Bone marrow (tissue), 2 donors: ENCODE data around the gene CFAP45.

Experiments
- DNase-seq, 2 donors: peaks; one replicate each; lab custom pipeline; 2025; lab: John Stamatoyannopoulos, UW

The CFAP45 gene

DNA sequence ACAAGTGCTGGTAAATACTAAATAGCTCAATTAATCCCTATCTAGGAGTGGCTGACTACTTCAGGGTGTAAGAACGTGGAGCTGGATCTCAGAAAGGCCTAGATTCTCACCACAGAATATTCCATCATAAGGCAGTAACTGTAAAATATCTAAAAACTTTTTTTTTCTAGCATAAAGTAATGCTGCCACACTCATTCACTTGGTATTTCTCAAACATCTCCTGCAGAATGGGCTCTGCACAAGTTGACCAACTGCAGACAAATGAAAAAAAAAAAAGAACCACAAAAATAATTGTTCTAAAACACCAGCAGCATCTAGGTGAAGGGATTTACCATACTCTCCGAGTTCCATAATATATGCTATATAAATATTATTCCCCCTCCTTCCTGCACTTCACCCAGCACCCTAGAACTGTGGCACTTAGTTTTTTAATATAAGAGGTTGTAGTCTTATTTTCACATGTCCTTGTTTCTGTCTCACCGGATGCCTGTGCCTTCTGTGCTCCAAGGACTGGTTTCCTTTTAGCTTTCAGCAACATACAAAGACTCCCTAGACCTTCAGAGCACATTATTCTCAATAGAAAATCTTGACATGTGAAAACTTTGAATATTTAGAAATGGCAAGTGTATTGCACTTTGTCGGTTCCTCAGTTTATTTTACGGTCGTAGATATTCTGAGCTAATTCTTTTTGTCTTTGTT is 46.4 kb downstream of the CFAP45 start:
- no peak for DNase-seq

DNA sequence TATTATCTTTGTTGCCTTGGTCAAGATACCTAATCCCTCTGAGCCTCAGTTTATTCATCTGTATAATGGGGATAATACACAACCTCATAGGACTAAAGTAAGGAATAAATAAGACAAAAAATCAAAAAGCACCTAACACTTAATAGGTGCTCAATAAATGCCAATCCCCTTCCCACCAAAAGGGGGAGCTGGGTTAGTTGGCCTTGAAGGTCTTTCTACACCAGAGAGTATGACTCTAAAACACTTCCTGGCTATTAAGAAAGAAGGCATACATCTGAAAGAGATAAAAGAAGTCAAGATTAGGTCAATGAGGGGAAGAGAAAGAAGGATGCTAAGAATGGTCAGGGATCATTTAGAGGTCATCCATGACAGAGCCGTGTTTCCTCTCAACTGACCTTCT is 48.6 kb downstream of the CFAP45 start:
- no peak for DNase-seq

DNA sequence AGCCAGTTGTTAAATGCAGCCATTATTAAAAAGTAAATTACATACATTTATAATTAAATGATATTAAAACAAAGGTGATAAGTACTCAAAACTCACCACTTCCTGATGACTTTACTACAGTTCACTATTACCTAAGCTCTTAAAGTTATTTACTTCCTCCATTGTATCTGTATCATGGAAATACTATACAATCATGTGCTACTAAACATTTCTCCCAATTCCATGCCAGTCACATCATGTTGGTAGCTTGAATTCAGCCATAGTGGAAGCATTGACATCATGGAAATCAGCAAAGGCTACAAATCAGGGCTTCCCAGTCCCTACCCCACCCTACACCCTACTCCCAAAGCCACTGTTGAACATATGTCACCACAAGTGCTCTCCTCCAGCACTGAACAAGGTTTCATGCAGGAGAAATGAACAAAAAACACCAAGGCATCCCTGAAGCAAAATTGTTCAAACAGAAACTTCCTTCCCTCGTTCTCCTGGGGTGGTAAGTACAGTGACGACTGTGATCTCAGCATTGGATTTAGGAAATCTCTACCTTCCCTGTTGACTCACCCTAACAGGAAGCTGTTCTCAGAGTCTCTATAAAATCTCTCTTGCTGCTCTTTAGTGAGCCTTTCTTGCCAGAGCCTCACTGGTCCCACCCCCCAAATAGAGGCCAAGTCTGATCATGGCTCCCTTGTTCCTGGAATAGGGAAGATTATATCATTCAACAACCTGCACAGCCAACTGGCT is 50.2 kb downstream of the CFAP45 start:
- no peak for DNase-seq

DNA sequence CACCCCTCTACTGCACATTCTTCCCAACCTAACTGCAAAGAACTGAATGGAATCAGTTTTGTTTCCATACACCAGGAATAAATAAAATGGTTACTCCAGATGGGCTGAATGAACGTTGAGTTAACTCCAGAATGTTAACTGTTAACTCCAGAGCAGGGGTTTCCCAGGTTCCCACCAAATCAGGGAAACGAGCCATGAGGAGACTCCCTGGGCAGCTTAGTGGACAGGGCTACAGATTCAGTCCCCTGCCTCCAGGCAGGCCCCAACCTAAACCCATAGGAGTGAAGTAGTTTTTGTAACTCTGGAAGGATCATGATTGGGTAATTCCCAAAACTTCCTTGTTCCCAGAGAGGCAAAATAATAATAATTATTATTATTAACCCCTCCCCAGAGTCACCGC is 51.6 kb downstream of the CFAP45 start:
- no peak for DNase-seq

DNA sequence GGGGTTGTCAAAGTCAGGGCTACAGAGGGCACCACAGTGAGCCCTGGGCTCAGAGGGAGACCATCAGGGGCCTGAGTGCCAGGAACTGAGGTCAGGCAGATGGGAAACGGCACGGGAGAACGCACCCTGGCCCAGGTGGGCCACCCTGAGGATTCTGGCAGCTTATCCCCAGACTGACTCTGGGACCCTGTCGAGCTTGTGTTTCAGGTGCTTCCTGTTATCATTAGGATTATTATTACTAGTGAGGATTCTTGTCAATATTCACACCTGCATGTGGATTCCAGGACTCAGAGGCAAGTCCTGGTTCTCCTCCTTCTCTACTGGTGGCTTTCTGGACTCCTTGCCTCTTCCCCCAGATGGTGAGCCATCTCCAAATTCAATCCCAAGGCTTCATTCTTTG is 52.7 kb downstream of the CFAP45 start:
- no peak for DNase-seq

DNA sequence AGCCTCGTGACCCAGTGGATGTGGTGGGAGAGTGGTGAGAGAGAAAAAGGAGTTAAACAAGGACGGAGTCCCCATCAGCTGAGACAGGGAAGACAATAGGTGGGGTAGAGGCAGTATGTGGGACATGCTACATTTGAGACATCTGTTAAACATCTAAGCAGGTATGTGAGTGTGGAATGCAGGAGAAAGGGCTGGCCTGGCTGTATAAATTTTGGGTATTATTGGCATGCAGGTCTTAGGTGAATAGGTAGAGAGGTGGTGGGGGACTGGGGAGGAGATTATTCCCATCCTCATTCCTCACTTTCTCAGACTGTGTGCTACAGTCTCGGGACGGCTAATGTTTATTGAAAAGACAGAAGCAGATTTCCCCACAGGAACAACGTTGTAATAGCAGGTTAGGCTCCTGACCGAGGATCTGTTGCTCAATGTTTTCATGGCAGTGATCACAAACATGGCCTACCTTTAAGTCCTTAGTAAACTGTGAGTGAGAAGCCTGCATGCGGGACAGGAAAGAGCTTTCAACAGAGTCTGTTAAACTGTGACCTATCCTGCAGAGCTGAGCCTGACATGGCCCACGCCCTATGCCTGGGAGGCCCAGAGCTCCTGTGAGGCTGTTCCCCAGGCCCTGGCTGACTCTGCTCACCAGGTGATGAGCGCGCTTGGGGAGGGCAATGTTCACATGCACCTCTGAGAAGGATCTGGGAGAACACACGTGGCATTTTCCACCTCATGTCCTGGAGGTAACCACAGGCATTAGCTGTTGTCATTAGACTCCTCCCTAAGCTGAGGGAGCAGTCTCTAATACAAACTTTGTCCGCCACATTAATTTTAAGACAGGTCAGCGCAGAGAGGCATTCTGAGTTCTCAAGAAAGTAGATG is 54.0 kb downstream of the CFAP45 start:
- DNase-seq: no peak

DNA sequence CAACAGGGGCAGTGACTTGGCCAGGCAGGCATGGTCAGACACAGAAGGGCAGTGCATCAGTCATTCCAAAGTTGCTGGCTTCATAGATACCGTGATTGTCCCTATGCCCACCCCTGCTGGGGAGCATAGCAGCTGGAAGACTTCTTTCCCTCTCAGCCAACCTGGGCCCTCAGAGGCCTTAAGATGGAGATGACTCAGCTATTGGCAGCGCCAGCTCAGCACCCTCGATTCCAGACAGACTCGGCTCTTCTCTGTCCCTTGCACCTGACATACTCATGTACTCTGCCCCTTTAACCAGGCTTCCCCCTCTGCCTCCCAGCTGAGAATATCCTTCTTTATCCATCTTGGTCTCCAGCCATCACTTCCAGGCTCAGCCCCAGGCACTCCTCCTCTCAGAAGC is 56.5 kb downstream of the CFAP45 start:
- no peak for DNase-seq

DNA sequence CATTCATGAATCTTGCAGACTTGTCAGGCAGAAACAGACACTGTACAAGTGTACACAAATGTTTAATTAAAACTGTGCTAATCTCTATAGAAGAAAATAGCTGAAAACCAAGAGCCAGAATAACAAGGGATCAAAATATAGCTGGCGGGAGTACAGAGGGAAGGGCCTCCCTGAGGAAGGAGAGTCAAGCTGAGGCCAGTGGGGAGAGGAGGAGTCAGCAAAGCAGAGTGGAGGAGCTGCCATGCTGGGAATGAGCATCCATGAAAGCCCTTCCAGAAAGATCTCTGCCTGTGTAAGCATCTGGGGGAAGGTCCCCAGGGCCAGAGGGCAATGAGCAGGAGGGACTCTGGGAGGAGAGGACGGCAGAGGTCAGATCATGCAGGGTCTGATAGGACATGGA is 58.2 kb downstream of the CFAP45 start:
- DNase-seq: no peak

DNA sequence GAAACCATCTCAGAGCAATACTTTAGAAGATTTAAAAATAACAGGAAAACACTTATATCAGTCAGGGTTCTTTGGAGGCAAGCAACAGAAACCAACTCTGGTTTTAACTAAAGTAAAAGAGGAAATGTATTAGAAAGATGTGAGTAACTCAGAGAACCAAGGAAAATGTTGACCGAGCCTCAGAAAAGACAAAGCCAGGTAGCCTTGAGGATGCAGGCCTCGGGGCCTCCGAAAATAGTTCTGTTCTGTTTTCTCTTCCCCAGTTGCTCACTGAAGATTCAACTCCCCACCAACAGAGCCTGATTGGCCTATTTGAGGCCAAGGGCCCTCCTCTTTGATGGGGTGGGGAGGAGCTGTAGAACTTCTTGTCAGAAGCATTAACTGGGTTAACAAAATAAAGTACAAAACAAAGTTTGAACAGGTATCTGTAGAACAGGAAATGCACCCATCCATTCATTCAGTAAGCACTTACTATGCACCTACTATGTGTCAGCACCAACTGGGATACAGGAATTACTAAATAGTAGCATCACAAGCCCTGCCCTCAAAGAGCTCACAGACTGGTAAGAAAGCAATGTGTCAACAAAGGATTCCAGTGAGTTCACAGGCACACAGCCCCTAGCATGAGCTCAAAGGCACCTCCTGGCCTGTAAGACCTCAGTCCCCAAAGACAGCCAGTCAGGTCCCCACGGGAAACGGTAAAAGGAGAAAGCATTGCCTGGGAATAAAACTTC is 60.7 kb downstream of the CFAP45 start:
- DNase-seq: no peak

DNA sequence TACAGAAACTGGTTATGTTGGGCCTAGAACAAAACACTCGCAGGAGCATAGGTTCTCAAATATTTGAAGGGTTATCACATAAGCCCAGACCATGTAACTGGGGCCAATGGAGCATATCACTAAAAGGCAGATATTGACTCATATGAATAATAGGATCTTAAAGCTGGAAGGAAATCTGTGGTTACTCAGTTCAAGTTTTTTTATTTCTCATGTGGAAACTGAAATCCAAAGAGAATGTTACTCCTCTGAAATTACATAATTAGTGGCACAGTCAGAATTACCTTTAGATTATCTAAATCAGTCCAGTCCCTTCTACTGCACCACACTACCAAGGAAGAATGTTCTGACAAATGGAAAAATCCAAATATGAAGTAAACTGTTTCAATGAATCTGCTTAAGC is 61.2 kb downstream of the CFAP45 start:
- no peak for DNase-seq

DNA sequence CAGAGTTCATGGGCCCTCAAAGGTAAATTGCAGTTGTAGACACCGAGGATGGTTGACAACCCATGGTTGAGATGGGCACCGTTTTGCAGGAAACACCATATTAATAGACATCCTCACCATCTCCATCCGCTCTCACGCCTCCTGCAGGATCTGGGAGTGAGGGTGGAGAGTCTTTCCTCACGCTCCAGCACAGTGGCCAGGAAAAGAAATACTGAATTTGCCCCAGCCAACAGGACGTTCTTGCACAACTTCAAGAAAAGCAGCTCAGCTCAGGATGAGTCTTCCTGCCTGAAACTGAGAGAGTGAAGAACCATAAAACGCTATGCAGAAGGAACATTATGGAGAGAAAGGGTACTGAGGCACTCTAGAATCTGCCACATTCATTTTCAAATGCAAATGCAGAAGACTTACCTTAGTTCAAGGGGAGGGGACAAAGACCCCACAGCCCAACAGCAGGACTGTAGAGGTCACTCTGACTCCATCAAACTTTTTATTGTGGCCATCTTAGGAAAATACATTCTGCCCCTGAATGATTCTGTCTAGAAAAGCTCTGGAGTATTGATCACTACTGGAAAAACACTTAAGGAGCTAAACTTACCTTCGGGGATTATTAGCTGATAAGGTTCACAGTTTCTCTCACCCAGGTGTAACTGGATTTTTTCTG is 64.0 kb downstream of the CFAP45 start:
- no peak for DNase-seq

DNA sequence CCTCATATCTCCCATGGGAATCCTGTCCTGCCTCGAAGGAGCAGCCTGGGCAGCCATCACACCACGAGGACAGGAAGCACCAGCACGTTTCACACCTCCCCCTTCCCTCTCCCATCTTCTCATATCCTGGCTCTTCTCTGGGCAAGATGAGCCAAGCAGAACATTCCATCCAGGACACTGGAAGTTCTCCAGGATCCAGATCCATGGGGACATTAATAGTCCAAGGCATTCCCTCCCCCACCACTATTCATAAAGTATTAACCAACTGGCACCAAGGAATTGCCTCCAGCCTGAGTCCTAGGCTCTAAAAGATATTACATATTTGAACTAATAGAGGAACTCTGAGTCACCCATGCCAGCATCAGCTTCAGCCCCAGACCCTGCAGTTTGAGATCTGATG is 64.6 kb downstream of the CFAP45 start:
- DNase-seq: no peak

DNA sequence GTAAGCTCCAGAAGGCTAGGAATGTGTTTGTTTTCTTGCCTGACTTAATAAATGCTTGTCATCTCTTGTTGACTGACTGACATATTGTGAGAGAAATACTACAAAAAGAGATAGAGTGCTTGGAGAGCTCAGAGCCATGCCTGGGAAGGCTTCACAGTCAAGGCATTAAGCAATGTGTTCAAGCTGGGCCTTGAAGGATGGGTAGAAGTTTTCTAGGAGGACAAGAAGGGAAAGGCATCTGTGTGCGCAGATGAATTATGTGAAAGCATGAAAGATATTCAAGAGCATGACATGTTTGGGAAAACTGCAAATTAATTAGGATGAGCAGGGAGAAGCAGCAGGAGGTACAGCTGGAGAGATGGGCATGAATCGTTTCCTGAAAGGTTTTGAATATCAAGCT is 67.7 kb downstream of the CFAP45 start:
- no peak for DNase-seq

DNA sequence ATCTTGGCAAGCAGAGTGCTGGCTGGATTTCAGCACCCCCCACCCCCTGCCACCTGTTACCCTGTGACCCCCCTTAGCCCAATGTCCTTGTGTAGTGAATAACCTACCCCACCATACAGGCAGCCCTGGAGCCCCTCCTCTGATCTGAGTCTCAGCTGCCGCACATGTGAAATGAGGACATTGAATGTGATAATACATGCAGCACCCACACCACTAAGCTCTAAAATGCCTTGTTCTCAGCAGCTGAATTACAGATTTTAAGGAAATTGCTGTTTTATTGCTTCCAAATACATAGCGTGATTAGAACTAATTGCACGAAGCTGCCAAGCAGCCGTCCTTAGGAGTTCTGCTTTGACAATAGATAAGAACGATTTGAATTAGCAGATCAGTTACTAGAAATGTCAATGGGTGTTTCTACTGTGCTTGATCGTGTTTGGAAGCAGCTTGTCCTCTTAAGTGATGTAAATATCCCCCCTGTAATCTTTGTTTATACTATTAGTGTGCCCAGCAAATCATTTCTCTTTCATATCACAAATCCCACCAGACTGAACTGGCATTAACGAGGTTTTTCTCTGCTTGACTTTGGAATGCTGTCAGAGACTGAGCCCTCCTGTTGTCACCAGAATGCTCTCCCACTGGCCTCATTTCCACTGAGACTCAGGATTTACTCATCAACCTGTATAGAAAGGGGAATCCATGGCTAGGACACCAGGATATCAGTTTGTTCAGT is 68.4 kb downstream of the CFAP45 start:
- no peak for DNase-seq

DNA sequence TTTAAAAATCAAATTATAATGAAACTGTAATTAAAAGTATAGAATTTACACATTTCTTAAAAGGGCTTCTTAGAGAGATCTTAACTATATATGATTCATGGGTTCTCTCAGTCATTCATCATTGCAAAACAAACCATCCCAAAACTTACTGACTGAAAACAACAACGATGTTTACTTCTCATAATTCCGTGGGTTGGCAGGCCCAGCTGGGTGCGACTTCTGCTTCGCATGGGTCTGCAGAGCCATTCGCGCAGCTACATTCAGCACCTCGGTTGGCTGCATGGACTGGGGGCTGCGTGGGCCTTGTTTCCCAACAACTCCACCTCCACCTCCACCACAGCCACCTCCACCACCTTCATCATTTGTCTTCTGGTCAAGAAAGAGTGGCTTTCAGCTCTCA is 69.2 kb downstream of the CFAP45 start:
- no peak for DNase-seq

DNA sequence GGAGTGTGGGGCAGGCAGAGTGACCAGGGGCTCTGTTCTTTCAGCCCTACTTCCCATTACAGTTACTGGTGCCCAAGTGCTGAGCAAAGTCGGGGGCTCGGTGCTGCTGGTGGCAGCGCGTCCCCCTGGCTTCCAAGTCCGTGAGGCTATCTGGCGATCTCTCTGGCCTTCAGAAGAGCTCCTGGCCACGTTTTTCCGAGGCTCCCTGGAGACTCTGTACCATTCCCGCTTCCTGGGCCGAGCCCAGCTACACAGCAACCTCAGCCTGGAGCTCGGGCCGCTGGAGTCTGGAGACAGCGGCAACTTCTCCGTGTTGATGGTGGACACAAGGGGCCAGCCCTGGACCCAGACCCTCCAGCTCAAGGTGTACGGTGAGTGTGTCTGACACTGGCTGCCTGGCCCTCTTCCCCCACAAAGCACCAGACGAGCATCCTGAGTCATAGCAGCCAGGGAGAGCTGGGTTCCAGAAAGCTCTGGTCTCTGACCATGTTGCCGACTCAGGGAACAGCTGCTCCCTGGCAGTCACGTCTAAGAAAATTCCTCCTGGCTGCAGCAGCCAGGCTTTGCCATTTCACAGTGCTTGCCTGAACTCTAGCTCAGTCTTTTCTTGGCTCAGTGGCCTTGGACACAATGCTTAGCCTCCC is 70.0 kb downstream of the CFAP45 start:
- DNase-seq: no peak

DNA sequence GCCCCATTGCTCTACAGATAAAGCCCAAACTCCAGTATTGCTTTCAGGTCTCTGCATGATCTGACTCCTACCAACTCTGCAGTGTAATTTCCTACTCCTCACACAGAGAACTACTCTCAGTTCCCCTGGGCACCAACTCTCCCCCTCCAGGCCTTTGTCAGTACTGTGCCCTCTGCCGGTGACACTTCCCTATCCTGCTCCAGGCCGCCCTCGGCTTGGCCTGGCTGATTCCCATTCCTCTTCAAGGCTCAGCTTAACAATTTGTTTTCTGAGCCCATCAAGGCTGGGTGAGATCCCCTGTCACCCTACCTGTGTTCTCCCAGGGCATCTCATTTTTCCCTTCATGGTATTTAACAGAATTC is 70.7 kb downstream of the CFAP45 start:
- DNase-seq: peak; percentile 25 to 56

DNA sequence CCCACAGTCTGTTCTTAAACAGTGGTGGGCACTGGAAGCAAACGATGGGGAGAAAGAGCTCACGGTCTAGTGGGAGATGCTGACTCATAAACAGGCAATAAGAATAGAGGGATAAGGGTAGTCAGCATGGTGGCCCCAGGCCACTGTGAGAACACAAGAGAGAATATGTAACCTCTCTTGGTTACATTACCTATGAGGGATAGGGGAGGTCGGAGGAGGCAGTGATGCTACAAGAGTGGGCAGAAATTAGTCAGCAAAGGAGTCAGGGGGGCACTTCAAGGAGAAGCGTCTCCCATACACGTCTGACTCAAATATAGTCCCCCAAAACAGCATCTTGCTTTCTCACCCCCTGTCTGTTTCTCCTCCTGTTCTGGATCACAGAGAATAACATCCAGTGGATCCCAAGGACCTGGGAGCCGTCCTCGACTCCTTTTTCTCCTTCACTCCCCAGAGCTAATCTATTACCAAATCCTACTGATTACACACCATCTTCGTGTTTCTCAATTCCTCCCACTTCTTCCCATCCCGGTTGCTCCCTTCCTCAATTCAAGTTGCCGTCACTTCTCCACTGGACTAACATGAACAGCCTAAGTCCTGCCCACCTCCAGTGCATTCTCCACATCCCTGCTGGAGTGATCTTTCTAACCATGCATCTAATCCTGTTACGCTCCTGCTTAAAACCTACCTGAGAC is 71.2 kb downstream of the CFAP45 start:
- no peak for DNase-seq

DNA sequence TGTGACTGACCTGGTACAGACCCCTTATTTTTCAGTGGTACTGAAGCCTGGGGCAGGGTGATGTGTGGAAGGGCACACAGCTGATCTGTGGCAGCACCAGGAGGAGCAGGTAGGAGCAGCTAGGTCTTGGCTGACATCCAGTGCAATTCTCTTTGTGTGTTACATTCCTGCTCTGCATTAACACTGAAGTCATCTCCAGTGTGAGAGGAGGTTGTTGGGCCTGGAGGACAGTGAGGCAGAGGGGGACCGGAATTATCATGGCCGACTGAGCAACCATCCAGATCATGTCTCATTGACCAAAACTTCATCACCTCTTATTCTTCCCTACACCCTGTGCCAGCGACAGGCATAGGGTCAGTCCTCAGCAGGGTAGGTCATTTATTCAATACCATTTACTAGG is 71.8 kb downstream of the CFAP45 start:
- DNase-seq: no peak

DNA sequence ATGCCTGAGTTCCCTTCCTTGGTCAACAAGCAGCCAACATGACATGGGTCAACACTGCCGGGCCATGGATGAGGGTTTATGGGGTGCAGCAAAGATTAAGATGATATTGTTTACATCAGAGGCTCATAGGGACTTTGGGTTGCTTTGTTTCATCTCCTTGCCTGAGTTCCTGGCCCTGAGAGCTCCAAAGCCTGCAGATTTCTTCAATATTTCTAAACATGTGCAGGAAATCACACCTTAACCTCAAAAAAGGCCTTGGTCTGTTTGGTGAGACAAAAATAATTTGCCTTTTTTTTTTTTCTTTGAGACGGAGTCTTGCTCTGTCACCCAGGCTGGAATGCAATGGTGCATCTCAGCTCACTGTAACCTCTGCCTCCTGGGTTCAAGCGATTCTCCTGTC is 72.4 kb downstream of the CFAP45 start:
- no peak for DNase-seq
